HEK293 (cell line): ENCODE measurements around the gene CR1.

Source experiments
- GFI1B ChIP-seq: fragments of 450-650 bp; formaldehyde crosslinking; IDR thresholded peaks from 2 replicates; pipeline ENCODE4 v1.5.1; 2016; ENCODE audit warnings: missing biosample characterization, missing genetic modification characterization
- HOXD13 ChIP-seq: sonication (generic); formaldehyde crosslinking; IDR thresholded peaks from 2 replicates; pipeline ENCODE4 v1.8.0; 2022; ENCODE audit warnings: missing genetic modification reagents, borderline replicate concordance
- KLF10 ChIP-seq: fragments of 450-650 bp; IDR thresholded peaks from 2 replicates; pipeline ENCODE4 v1.5.1; 2018; ENCODE audit warnings: missing biosample characterization, mild to moderate bottlenecking, missing genetic modification characterization
- KLF8 ChIP-seq: fragments of 450-650 bp; formaldehyde crosslinking; IDR thresholded peaks from 2 replicates; pipeline ENCODE4 v1.5.1; 2016; ENCODE audit warnings: missing biosample characterization, missing genetic modification characterization
- YY1 ChIP-seq: fragments of 450-650 bp; formaldehyde crosslinking; IDR thresholded peaks from 2 replicates; pipeline ENCODE4 v1.5.1; 2018; ENCODE audit warnings: missing biosample characterization, missing genetic modification characterization
- ZNF19 ChIP-seq: fragments of 450-650 bp; formaldehyde crosslinking; IDR thresholded peaks from 2 replicates; pipeline ENCODE4; 2016; ENCODE audit warnings: missing biosample characterization, missing genetic modification characterization, low read depth
- ZNF311 ChIP-seq: fragments of 450-650 bp; formaldehyde crosslinking; IDR thresholded peaks from 2 replicates; pipeline ENCODE4 v1.5.1; 2017; ENCODE audit warnings: missing biosample characterization, missing genetic modification characterization, borderline replicate concordance
- ZNF341 ChIP-seq: fragments of 450-650 bp; formaldehyde crosslinking; IDR thresholded peaks from 2 replicates; pipeline ENCODE4; 2016; ENCODE audit warnings: low read depth, missing biosample characterization, missing genetic modification characterization
- ZNF629 ChIP-seq: fragments of 450-650 bp; formaldehyde crosslinking; IDR thresholded peaks from 2 replicates; pipeline ENCODE4 v1.5.1; 2017; ENCODE audit warnings: missing biosample characterization, missing genetic modification characterization
- TF ChIP-seq, protein P1 (sequence below): fragments of 450-650 bp; formaldehyde crosslinking; IDR thresholded peaks from 2 replicates; pipeline ENCODE4 v1.5.1; 2016; ENCODE audit warnings: missing biosample characterization, missing genetic modification characterization
- TF ChIP-seq, protein P2 (sequence below): fragments of 450-650 bp; formaldehyde crosslinking; IDR thresholded peaks from 2 replicates; pipeline ENCODE4 v1.5.1; 2016; ENCODE audit warnings: missing biosample characterization, missing genetic modification characterization

DNA sequence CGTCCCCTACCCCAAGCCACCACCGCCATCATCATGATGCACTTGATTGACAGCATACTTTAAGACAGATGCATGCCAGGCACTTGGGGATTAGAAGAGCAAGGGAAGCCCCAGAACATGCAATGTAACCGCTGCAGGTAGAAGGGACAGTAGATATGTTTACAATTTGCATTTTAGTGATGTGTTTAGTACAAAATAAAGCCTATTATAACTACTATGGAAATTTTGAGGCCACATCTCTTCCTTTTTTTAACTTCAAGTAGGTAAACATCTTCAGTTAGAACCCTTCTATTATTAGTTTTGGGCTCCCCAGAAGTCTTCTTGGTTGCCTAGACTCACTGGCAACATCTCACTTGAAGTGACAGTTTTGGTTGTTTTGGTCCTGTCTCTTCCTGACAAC lies 174.2 kb downstream of the CR1 start:
- TF ChIP-seq KLF8 (tag by site-specific recombination) (no peak), GFI1B (tag by site-specific recombination) (no peak), ZNF311 (tag by site-specific recombination) (no peak), ZNF629 (tag by site-specific recombination) (no peak), ZNF19 (no peak), KLF10 (tag by site-specific recombination) (no peak), ZNF341 (tag by site-specific recombination) (no peak), YY1 (tag by site-specific recombination) (no peak), HOXD13 (CRISPR knock-in tag) (no peak)
- TF ChIP-seq, protein P1, sequence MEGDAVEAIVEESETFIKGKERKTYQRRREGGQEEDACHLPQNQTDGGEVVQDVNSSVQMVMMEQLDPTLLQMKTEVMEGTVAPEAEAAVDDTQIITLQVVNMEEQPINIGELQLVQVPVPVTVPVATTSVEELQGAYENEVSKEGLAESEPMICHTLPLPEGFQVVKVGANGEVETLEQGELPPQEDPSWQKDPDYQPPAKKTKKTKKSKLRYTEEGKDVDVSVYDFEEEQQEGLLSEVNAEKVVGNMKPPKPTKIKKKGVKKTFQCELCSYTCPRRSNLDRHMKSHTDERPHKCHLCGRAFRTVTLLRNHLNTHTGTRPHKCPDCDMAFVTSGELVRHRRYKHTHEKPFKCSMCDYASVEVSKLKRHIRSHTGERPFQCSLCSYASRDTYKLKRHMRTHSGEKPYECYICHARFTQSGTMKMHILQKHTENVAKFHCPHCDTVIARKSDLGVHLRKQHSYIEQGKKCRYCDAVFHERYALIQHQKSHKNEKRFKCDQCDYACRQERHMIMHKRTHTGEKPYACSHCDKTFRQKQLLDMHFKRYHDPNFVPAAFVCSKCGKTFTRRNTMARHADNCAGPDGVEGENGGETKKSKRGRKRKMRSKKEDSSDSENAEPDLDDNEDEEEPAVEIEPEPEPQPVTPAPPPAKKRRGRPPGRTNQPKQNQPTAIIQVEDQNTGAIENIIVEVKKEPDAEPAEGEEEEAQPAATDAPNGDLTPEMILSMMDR = no peak
- TF ChIP-seq, protein P2, sequence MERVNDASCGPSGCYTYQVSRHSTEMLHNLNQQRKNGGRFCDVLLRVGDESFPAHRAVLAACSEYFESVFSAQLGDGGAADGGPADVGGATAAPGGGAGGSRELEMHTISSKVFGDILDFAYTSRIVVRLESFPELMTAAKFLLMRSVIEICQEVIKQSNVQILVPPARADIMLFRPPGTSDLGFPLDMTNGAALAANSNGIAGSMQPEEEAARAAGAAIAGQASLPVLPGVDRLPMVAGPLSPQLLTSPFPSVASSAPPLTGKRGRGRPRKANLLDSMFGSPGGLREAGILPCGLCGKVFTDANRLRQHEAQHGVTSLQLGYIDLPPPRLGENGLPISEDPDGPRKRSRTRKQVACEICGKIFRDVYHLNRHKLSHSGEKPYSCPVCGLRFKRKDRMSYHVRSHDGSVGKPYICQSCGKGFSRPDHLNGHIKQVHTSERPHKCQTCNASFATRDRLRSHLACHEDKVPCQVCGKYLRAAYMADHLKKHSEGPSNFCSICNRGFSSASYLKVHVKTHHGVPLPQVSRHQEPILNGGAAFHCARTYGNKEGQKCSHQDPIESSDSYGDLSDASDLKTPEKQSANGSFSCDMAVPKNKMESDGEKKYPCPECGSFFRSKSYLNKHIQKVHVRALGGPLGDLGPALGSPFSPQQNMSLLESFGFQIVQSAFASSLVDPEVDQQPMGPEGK (tag by site-specific recombination) = no peak
